HUES6 (cell line): ENCODE results near the gene ZC2HC1B.
"Not testable (repeated sequence)": the region's sequence is repeated elsewhere in the genome, so short reads cannot be mapped to it uniquely, and the experiment has no call there.

Source experiments
- H3K27ac ChIP-seq: 2 replicates; pipeline ENCODE4 v1.7.0; 2013; ENCODE audit warnings: low read depth, mild to moderate bottlenecking, low read length, inconsistent platforms
- H3K27me3 ChIP-seq: 2 replicates; pipeline ENCODE4 v1.6.1; 2013; ENCODE audit warnings: low read length; ENCODE audit not compliant: control insufficient read depth, insufficient read depth
- H3K36me3 ChIP-seq: 2 replicates; pipeline ENCODE4 v1.6.1; 2013; ENCODE audit warnings: low read length; ENCODE audit not compliant: control insufficient read depth, insufficient read depth
- H3K4me1 ChIP-seq: 2 replicates; pipeline ENCODE4 v1.6.1; 2013; ENCODE audit warnings: low read length; ENCODE audit not compliant: control insufficient read depth, insufficient read depth
- H3K4me3 ChIP-seq: 2 replicates; pipeline ENCODE4 v1.5.1; 2013; ENCODE audit warnings: low read depth, low read length
- H3K9ac ChIP-seq: one replicate; pipeline ENCODE4 v1.6.1; 2013; ENCODE audit warnings: mild to moderate bottlenecking, low read length
- H3K9me3 ChIP-seq: 2 replicates; pipeline ENCODE4 v1.6.1; 2013; ENCODE audit warnings: low read depth, low read length; ENCODE audit not compliant: control insufficient read depth, insufficient read depth

Gene ZC2HC1B

GRCh38 chr6:143894655-143895054, 30.4 kb downstream of the ZC2HC1B start:
- Histone ChIP-seq H3K4me1 (no peaks in the 10 kb centered on the region), H3K9ac (no peak overlapping the region)

GRCh38 chr6:143896126-143896860, 32.0 kb downstream of the ZC2HC1B start:
- H3K4me1 ChIP-seq: no peaks in the 10 kb centered on the region
- H3K4me3 ChIP-seq: no peak overlapping the region

More at GRCh38 chr6:143894655-143895054, 30.4 kb downstream of the ZC2HC1B start:
- no peaks in the 10 kb centered on the region for H3K36me3 ChIP-seq
- H3K27ac ChIP-seq: no peak overlapping the region
- H3K4me3 ChIP-seq: no peak overlapping the region
- no peaks in the 10 kb centered on the region for H3K27me3 ChIP-seq
- H3K9me3 ChIP-seq: no peaks in the 10 kb centered on the region

GRCh38 chr6:143900358-143900757, 36.1 kb downstream of the ZC2HC1B start:
- Histone ChIP-seq H3K9me3 (no peaks in the 10 kb centered on the region), H3K4me1 (no peaks in the 10 kb centered on the region), H3K27me3 (no peaks in the 10 kb centered on the region), H3K36me3 (no peaks in the 10 kb centered on the region), H3K27ac (no peak overlapping the region), H3K4me3 (no peak overlapping the region), H3K9ac (no peak overlapping the region)

More at GRCh38 chr6:143896126-143896860, 32.0 kb downstream of the ZC2HC1B start:
- Histone ChIP-seq H3K9me3 (no peaks in the 10 kb centered on the region), H3K27ac (no peak overlapping the region), H3K9ac (no peak overlapping the region), H3K27me3 (no peaks in the 10 kb centered on the region), H3K36me3 (no peaks in the 10 kb centered on the region)

GRCh38 chr6:143901885-143902750, 37.8 kb downstream of the ZC2HC1B start:
- Histone ChIP-seq H3K4me3 (no peak overlapping the region), H3K4me1 (no peaks in the 10 kb centered on the region), H3K36me3 (no peaks in the 10 kb centered on the region), H3K9me3 (0 out of 2 replicates have a peak, but pooled peaks cover 2% of the 10 kb centered on the region), H3K27ac (no peak overlapping the region), H3K9ac (no peak overlapping the region), H3K27me3 (no peaks in the 10 kb centered on the region)

- Histone ChIP-seq H3K9ac (no peak overlapping the region), H3K27ac (no peak overlapping the region), H3K9me3 (0 out of 2 replicates have a peak, but pooled peaks cover 2% of the 10 kb centered on the region), H3K4me1 (no peaks in the 10 kb centered on the region), H3K27me3 (no peaks in the 10 kb centered on the region), H3K4me3 (no peak overlapping the region), H3K36me3 (no peaks in the 10 kb centered on the region)
Measured at GRCh38 chr6:143902827-143903226, 38.6 kb downstream of the ZC2HC1B start.

GRCh38 chr6:143911028-143911427, 46.8 kb downstream of the ZC2HC1B start:
- no peaks in the 10 kb centered on the region for H3K36me3 ChIP-seq

GRCh38 chr6:143912671-143913070, 48.4 kb downstream of the ZC2HC1B start:
- Histone ChIP-seq H3K9me3 (peaks cover 3% of the 10 kb centered on the region; the same call in 1 of the 2 replicates), H3K9ac (no peak overlapping the region), H3K36me3 (no peaks in the 10 kb centered on the region), H3K4me3 (no peak overlapping the region), H3K4me1 (no peaks in the 10 kb centered on the region), H3K27me3 (no peaks in the 10 kb centered on the region), H3K27ac (no peak overlapping the region)

More at GRCh38 chr6:143911028-143911427, 46.8 kb downstream of the ZC2HC1B start:
- H3K27me3 ChIP-seq: no peaks in the 10 kb centered on the region
- 0 out of 2 replicates have a peak, but pooled peaks cover 2% of the 10 kb centered on the region for H3K9me3 ChIP-seq
- no peak overlapping the region for H3K9ac ChIP-seq
- no peaks in the 10 kb centered on the region for H3K4me1 ChIP-seq
- H3K4me3 ChIP-seq: no peak overlapping the region
- no peak overlapping the region for H3K27ac ChIP-seq

- not testable (repeated sequence) for H3K9me3 ChIP-seq, H3K9ac ChIP-seq, H3K27ac ChIP-seq, H3K4me3 ChIP-seq, H3K4me1 ChIP-seq, H3K27me3 ChIP-seq, H3K36me3 ChIP-seq
Measured at GRCh38 chr6:143917026-143917425, 52.8 kb downstream of the ZC2HC1B start.

- no peaks in the 10 kb centered on the region for H3K4me1 ChIP-seq
- H3K36me3 ChIP-seq: no peaks in the 10 kb centered on the region
- peaks cover 27% of the 10 kb centered on the region for H3K9me3 ChIP-seq
- H3K27me3 ChIP-seq: no peaks in the 10 kb centered on the region
- no peak overlapping the region for H3K27ac ChIP-seq
- no peak overlapping the region for H3K9ac ChIP-seq
- H3K4me3 ChIP-seq: no peak overlapping the region
Measured at GRCh38 chr6:143928853-143929252, 64.6 kb downstream of the ZC2HC1B start.

GRCh38 chr6:143929975-143930374, 65.7 kb downstream of the ZC2HC1B start:
- Histone ChIP-seq H3K9me3 (peaks cover 27% of the 10 kb centered on the region), H3K4me1 (no peaks in the 10 kb centered on the region), H3K27me3 (no peaks in the 10 kb centered on the region), H3K9ac (no peak overlapping the region), H3K27ac (peak overlapping the region; percentile 29; the same call in 1 of the 2 replicates), H3K4me3 (no peak overlapping the region), H3K36me3 (no peaks in the 10 kb centered on the region)

- peaks cover 19% of the 10 kb centered on the region for H3K4me1 ChIP-seq
- H3K27me3 ChIP-seq: no peaks in the 10 kb centered on the region
Measured at GRCh38 chr6:143934331-143934730, 70.1 kb downstream of the ZC2HC1B start.

More at GRCh38 chr6:143934331-143934730, 70.1 kb downstream of the ZC2HC1B start:
- Histone ChIP-seq H3K9me3 (peaks cover 11% of the 10 kb centered on the region), H3K36me3 (no peaks in the 10 kb centered on the region), H3K9ac (no peak overlapping the region), H3K27ac (no peak overlapping the region), H3K4me3 (no peak overlapping the region)
